LNCAP (cell line): Measurements from ENCODE around the gene CLCN1.

Experiments
- CTCF ChIP-seq: fragments of 450-650 bp; IDR thresholded peaks from 2 replicates; pipeline ENCODE4 v1.5.1; 2017; ENCODE audit warnings: mild to moderate bottlenecking

Gene CLCN1

GRCh38 chr7:143337216-143337615, 21.3 kb downstream of the CLCN1 start:
- no peak for TF ChIP-seq CTCF

GRCh38 chr7:143341842-143342241, 25.9 kb downstream of the CLCN1 start:
- TF ChIP-seq CTCF: no peak

- TF ChIP-seq CTCF: no peak
Observed at GRCh38 chr7:143343596-143343995, 27.7 kb downstream of the CLCN1 start.

GRCh38 chr7:143345428-143345900, 29.6 kb downstream of the CLCN1 start:
- TF ChIP-seq CTCF: no peak

GRCh38 chr7:143346018-143346417, 30.1 kb downstream of the CLCN1 start:
- no peak for TF ChIP-seq CTCF

- TF ChIP-seq CTCF: no peak
Observed at GRCh38 chr7:143347950-143348349, 32.0 kb downstream of the CLCN1 start.

- TF ChIP-seq CTCF: no peak
Observed at GRCh38 chr7:143351060-143351459, 35.1 kb downstream of the CLCN1 start.

- no peak for TF ChIP-seq CTCF
Observed at GRCh38 chr7:143351574-143351973, 35.7 kb downstream of the CLCN1 start.
